Left forelimb (tissue), 1 donor: ENCODE measurements around the gene ANKRD26.

ENCODE experiments used
- DNase-seq: peaks from one replicate; pipeline ENCODE4 v3.0.0-alpha.2; 2018; ENCODE audit warnings: low spot score

ANKRD26 gene

DNA sequence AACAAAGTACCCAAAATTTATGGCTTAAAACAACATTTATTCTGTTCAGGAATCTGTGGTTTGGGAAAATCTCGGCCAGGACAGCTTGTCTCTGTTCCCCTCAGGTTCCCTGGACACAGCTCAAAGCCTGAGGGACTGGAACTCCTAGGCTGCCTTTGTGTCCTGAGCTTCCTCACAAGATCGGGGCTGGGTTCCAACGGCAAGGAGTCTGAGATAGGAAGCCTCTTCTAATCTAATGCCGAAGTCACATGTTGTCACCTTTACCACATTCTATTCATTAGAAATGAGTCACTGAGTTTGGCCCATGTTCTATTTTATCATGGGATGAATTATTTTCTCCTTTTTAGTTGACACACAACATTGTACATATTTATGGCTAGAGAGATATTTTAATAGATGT, 80.5 kb downstream of the ANKRD26 start:
- DNase-seq, result no peak

DNA sequence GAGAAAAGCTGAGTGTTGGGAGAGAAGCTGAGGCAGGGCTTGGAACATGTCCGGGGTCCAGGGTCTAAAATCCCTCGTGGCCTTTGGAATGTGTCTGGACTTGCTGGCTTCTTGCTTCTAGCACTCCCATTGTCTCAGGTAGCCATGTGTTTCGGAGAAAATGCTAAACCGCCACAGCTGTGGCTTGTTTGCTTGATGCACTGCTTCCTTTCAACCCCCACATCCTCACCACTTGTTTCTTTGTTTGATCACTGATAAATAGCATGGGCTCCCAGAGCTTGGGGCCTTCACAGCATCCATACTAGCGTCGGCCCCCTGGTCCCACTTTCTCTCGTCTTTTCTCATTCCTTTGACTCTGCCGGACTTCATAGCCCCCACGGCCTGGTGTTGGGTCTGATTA, 102.7 kb downstream of the ANKRD26 start:
- no peak for DNase-seq

DNA sequence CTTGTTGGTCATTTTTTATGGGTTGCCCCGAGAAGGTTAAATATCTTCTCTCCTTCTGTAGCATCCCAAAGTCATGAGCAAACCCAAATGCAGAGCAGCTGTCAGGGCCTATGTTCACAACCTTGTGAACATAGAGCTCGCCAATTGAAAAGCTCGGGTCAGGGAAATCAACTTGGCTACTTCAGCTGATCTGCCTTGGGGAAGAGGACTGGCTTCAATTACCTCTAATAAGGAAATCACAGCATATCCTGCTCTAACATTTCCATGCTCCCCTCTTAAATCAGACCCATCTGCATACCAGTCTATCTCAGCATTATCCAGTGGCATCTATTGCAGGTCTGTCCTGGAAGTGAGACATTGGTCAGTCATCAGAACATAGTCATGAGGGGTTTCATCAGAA, 105.6 kb downstream of the ANKRD26 start:
- DNase-seq, result no peak

DNA sequence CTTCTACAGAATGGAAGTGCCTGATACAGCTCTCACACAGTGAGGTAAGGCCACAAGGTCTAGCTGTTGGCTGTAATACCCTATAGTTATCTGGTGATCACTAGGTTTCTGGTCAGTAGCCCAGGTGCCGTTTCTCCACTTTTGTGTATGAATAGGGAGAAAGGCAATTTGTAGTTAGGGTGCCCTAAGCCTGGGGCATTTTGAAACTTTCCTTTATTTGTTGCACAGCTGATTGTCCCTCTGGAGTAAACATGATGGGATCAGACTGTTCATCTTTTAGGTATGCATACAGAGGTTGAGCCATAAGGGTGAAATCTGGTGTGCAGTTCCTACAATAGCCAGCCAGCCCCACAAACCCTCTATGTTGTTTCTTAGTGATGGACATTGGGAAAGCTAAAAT, 112.4 kb downstream of the ANKRD26 start:
- no peak for DNase-seq

DNA sequence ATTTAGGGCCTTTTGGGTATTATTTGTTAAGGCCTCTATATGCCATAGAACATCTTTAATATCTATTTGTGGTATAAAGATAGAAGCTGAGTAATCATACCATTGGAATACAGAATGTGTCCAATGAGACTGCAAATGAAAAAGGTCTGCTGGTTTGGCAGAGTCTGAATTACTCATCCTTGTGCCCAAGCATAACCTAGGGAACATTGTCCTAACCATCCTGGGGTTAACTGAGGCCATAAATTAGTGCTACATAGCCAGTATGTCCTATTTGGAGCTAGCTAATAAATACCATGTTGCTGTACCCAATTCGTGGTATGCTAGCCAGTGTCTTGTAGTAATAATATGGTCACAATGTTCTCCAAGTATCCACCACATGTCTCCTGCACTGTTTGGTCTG, 117.1 kb downstream of the ANKRD26 start:
- no peak for DNase-seq

DNA sequence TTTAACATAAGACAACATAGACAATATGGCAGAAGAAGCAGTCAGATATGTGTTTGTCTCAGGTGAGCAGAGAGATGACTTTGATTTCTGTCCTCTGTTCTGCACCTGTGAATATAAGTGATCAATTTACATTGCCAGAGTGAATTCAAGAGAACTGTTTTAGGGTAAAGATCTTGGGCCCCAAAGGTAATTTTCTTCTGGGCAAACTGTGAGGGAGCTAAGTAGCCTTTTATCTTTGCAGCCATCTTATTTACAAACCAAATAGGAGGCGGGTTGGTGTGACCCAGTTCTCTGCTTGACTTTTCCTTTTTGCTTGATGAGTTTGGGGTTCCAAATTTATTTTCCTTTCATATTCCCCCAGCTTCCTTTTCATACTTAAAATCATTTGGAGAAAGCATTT, 118.2 kb downstream of the ANKRD26 start:
- no peak for DNase-seq

DNA sequence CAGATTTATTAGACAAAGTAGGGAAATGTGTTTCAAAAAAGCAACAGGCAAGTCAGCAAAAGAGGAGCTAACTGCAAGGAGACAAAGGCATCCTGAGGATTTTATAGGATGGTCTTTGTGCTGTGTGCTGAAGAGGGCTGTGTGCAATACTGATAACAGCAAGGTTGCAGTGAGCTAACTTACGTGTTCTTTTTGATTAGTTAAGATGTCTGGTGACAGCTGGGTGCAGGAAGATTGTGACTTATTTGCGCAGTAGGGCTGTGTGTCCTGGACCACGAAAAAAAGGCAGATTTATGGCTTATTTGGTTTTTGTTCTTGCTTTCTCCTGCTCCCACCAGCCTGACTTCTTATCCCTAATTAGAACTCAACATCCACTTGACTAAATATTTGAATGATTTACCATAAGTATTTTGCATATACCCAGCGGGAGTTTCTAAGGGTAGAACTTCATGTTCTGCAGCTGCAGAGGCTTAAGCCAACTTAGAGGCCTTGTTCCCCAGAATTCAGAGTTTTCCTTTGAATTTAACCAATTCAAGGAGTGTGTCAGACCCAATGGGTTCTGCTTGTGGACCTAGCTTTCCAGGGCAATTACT, 119.0 kb downstream of the ANKRD26 start:
- no peak for DNase-seq

DNA sequence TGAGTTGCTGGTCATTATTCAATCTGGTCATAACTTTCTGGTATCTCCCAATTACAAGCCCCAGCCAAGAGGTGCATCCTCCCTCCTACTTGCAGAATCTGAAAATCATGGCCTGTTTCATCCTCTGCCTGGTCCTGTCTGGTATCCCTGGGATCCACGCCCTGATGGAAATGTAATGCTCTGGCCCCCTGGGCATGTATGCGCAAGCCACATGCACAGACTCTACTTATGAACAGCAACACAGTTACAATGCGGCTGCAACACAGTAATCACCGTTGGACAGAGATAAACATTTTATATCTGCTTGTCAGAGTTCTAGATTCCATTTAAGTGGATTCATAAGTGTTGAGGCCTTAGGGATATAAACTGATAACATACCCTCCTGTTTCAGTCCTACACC, 121.8 kb downstream of the ANKRD26 start:
- DNase-seq, result no peak

DNA sequence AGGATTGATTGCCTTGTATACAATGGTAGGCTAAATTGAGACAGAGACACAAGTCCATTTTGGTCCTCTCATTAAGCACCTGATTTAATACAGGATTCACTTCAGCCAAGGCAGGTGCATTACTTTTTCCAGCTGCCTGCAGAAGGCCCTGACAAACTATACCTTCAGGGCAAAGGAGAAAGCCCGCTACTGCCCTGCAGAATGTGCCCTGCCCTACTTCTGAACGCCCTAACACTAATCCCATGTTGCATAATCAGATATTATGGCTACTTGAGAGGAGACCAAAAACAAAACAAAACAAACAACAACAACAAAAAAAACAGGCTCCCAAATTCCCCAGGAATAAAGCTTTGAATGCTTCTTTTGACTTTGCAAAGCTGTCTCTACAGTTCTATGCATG, 122.7 kb downstream of the ANKRD26 start:
- DNase-seq, result no peak

DNA sequence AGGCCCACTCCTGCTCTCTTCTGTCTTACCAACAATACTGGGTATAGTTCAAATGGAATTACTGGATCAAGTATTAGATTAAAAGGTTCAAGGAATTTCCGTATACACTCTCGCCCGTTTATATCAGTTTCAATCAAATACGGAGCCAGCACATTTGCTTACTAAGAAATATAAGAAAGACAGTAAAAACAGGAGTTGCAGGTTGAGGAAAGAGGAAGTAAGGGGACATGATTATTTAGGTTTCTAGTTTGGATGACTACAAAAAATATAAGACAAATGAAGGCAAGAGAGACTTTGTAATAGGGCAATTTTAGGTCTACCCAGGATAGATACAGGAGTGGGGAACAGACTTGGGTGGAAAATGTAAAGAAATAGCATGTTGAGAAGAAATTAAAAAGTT, 129.6 kb downstream of the ANKRD26 start:
- no peak for DNase-seq

DNA sequence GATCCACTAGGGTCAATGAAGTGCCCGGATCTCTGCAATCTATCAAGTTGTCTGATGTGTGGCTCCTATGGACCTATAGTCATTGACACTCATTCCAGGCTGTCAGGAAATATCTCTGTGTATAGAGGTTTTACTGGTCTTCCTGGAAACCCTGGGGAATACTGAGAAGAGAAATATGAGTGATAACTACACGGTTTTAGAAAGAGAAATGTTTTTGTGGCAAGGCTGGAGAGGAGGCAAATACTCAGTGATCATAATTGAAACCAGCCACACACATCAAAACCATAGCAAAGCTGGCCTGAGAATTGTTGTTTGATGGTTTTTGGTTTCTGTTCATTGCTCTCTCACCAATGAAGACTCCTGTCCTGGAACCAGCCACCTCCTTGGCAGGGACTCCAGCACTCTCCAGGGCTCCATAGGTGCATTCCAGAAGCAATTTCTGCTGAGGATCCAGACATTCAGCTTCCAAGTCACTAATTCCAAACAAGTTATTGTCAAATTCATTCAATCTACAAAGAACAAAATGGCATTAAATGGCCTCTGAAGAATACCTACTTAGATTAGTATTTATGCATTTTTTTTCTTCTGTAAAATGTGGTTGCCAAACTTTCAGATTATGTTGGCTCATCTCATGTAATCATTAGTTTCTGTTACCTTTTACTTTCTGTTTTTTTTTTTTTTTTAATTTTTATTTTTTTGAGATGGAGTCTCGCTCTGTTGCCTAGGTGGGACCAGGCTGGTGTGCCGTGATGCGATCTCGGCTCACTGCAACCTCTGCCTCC, 131.0 kb downstream of the ANKRD26 start:
- DNase-seq, result no peak

DNA sequence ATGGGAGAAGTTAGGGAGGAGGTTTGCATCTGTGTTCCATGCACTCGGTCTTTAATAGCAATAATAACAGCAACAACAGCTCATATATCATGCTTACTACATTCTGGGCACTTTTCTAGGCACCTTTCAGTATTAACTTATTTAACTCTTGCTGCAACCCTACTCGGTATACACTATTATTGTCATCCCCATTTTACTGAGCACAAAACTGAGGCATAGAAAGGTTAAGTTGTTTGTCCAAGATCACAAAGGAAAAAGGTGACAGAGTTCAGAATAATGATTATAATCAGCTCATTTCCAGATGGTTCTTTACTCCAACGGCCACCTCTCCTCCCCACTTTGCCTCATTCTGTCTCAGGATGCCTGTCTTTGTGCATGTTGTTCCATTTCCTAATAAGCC, 137.5 kb downstream of the ANKRD26 start:
- no peak for DNase-seq

DNA sequence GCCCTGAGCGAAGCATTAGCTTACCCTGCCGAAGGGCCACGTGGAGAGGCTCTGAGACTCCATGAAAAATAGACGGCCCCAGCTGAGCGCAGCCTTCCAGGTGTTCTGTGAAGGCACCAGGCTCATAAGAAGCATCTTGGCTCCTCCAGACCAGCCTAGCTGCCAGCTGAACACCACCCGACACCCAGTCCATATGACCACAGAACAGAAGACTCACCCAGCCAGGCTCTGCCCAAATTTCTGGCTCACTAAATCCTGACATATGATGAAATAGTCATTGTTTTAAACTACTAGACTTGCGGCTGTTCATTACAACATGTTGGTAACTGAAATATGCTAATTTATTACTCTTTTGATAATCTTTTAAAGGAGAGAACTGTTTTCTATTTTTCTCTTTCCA, 140.0 kb downstream of the ANKRD26 start:
- no peak for DNase-seq

DNA sequence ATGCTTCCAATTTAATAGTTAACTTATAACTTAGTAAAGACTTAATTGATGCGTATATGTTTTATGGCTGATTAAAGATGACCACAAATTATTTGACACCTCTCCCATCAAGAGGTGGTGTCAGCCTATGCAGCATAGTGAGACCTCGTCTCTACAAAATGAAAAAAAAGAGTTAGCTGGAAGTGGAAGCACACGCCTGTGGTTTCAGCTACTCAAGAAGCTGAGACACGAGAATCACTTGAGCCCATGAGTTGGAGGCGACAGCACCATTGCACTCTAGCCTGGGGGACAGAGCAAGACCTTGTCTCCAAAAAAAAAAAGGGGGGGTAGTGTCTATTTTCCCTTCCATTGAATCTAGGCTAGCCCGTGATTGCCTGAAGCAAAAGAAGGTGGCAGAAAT, 140.5 kb downstream of the ANKRD26 start:
- no peak for DNase-seq
